Breast epithelium (tissue), 4 donors: ENCODE results near the gene OR2A14. TPM values are rescaled to one million over a fixed set of nuclear protein-coding genes. Genes with fewer than 3 reads are reported as not detected.
A peak's percentile ranks its signal among the peaks of the same experiment; 100 is the strongest.
"Not testable (repeated sequence)": the region's sequence is repeated elsewhere in the genome, so short reads cannot be mapped to it uniquely, and the experiment has no call there.

Experiments
- DNase-seq, 2 donors: peaks; one replicate each; pipeline ENCODE4 v3.0.0-alpha.2; 2019; ENCODE audit warnings: low spot score in 2 of 2
- H3K27ac ChIP-seq, 2 donors: fragments of 200-600 bp; sonication (generic) in 1 of 2; one replicate each; pipeline ENCODE4 v1.5.1; 2016 to 2019; ENCODE audit warnings: mild to moderate bottlenecking in 1 of 2
- H3K27me3 ChIP-seq, 2 donors: fragments of 200-600 bp; sonication (generic) in 1 of 2; one replicate each; pipeline versions ENCODE4 v1.5.1 to v1.6.0; 2017 to 2019; ENCODE audit warnings: control low read depth in 1 of 2, mild to moderate bottlenecking in 1 of 2
- H3K36me3 ChIP-seq: fragments of 200-600 bp; one replicate; pipeline ENCODE4 v1.5.1; 2019
- H3K4me1 ChIP-seq, 2 donors: fragments of 200-600 bp; sonication (generic); one replicate each; pipeline ENCODE4 v1.5.1; 2016 to 2019; ENCODE audit warnings: control low read depth in 1 of 2
- H3K4me3 ChIP-seq, 3 donors: fragments of 200-600 bp; sonication (generic); 1 replicate in 2 of 3; 2 replicates in 1 of 3; pipeline ENCODE4 v1.5.1; 2016 to 2019; ENCODE audit warnings: mild to moderate bottlenecking in 3 of 3, moderate library complexity in 2 of 3
- H3K9me3 ChIP-seq, 2 donors: fragments of 200-600 bp; sonication (generic) in 1 of 2; one replicate each; pipeline ENCODE4 v1.5.1; 2016 to 2019; ENCODE audit warnings: control low read depth in 1 of 2
- CTCF ChIP-seq, 3 donors: fragments of 450-650 bp; IDR thresholded peaks; one replicate each; pipeline ENCODE4 v1.5.1; 2016 to 2017; ENCODE audit warnings: antibody characterized with exemption in 3 of 3, mild to moderate bottlenecking in 3 of 3, moderate library complexity in 3 of 3
- POLR2A ChIP-seq: fragments of 450-650 bp; IDR thresholded peaks from one replicate; pipeline ENCODE4 v1.6.1; 2016; ENCODE audit warnings: antibody characterized with exemption, mild to moderate bottlenecking, moderate library complexity
- POLR2AphosphoS5 ChIP-seq, 3 donors: sonication (generic); formaldehyde crosslinking; IDR thresholded peaks; one replicate each; pipeline ENCODE4 v1.6.1; 2017; ENCODE audit warnings: antibody characterized with exemption in 3 of 3
- intact Hi-C: fragments of 100-400 bp; cut with DNase I; formaldehyde crosslinking; loops from one replicate; pipeline ENCODE4 v1.15.1; 2023; ENCODE audit warnings: low total_unique reads
- total RNA-seq, 3 donors: library from RNA; depleted of rRNA; stranded (reverse); fragments of >200 nt; gene quantifications; one replicate each; pipeline ENCODE4 v1.1.0, GENCODE V29; 2016

Gene OR2A14
- total RNA-seq, 3 donors from 2014 or later, result not detected

- no peaks in the 10 kb centered on the region for H3K9me3 ChIP-seq
- intact Hi-C loops, result no loop called here
- TF ChIP-seq POLR2AphosphoS5 (IDR thresholded peaks at IDR 0.05) (no peak), CTCF (IDR thresholded peaks at IDR 0.05) (no peak), POLR2A (no peak)
- H3K27ac ChIP-seq, result no peak overlapping the region
- H3K4me3 ChIP-seq, result no peak overlapping the region
- H3K36me3 ChIP-seq, result no peaks in the 10 kb centered on the region
- DNase-seq, result no peak
- no peaks in the 10 kb centered on the region for H3K4me1 ChIP-seq
- H3K27me3 ChIP-seq, result no peaks in the 10 kb centered on the region
Measured at GRCh38 chr7:144174613-144175012, 51.6 kb downstream of the OR2A14 start.

GRCh38 chr7:144178380-144179164 is 55.6 kb downstream of the OR2A14 start:
- TF ChIP-seq CTCF (IDR thresholded peaks at IDR 0.05), result peak in 2 of 3 donors; percentile 41 to 61
- H3K4me1 ChIP-seq, H3K4me3 ChIP-seq, H3K36me3 ChIP-seq, H3K27me3 ChIP-seq, intact Hi-C loops, H3K27ac ChIP-seq, H3K9me3 ChIP-seq, DNase-seq: not testable (repeated sequence)

GRCh38 chr7:144179165-144179479 is 56.1 kb downstream of the OR2A14 start:
- intact Hi-C loops, H3K36me3 ChIP-seq, H3K9me3 ChIP-seq, H3K4me3 ChIP-seq, H3K4me1 ChIP-seq, H3K27me3 ChIP-seq, H3K27ac ChIP-seq: not testable (repeated sequence)
- DNase-seq, result peak in 1 of 2 donors; percentile 35

Other genes with a start within 250 kb of the OR2A14 start
- gene TCAF1, start 221.0 kb upstream of the OR2A14 start, total RNA-seq, result 10 to 100 TPM; 44.5 to 51.4 (median 49.8) TPM
- gene OR2F2, start 187.9 kb upstream of the OR2A14 start, total RNA-seq, result not detected
- gene OR2F1, start 168.3 kb upstream of the OR2A14 start, total RNA-seq, result under 1 TPM in 1 of 3 donors, not detected in 2; 0.15 TPM
- not detected for gene OR6B1, start 122.9 kb upstream of the OR2A14 start, total RNA-seq
- gene OR2A5, start 74.2 kb upstream of the OR2A14 start, total RNA-seq, result not detected
- not detected for gene OR2A25, start 53.4 kb upstream of the OR2A14 start, total RNA-seq
- not detected for gene OR2A12, start 36.9 kb upstream of the OR2A14 start, total RNA-seq
- gene OR2A2, start 13.6 kb upstream of the OR2A14 start, total RNA-seq, result not detected
- gene CTAGE4, start 60.3 kb downstream of the OR2A14 start, total RNA-seq, result 10 to 100 TPM in 1 of 3 donors, 1 to 10 TPM in 1, under 1 TPM in 1; 0.80 to 31.5 (median 8.8) TPM
- gene ARHGEF35, start 72.7 kb downstream of the OR2A14 start, total RNA-seq, result 10 to 100 TPM in 2 of 3 donors, 1 to 10 TPM in 1; 4.3 to 31.8 (median 15.4) TPM
- under 1 TPM; under 0.01 to 0.66 (median 0.15) TPM for gene OR2A42, start 116.4 kb downstream of the OR2A14 start, total RNA-seq
- 10 to 100 TPM in 2 of 3 donors, 1 to 10 TPM in 1; 4.2 to 59.0 (median 14.7) TPM for gene OR2A7, start 141.6 kb downstream of the OR2A14 start, total RNA-seq
- 1 to 10 TPM in 2 of 3 donors, under 1 TPM in 1; 0.48 to 4.3 (median 2.9) TPM for gene CTAGE8, start 146.1 kb downstream of the OR2A14 start, total RNA-seq
- gene OR2A1, start 189.2 kb downstream of the OR2A14 start, total RNA-seq, result under 1 TPM; 0.15 to 0.33 (median 0.32) TPM
- gene ARHGEF5, start 232.2 kb downstream of the OR2A14 start, total RNA-seq, result 10 to 100 TPM in 2 of 3 donors, 1 to 10 TPM in 1; 5.9 to 71.7 (median 31.8) TPM